GM12878 (cell line): ENCODE results near the gene PTGES2. TPM values are rescaled to one million over a fixed set of nuclear protein-coding genes. Genes with fewer than 3 reads are reported as not detected.

Experiments
- ATAC-seq: fragments of 200-7000 bp; cut with Tn5 transposase; 3 replicates; pipeline ENCODE4 v1.9.1; 2020; ENCODE audit warnings: mild to moderate bottlenecking, moderate library complexity
- BruUV-seq: library from RNA; stranded (reverse); fragments of 400-500 nt; replicated peaks from 2 replicates; lab custom pipeline; 2021; lab: Mats Ljungman, UMichigan
- CTCF ChIA-PET: fragments of 300-600 bp; sonication (Branson Sonifier 250); formaldehyde crosslinking; extraction: SDS; loops from one replicate; lab custom pipeline; 2021; ENCODE audit warnings: inconsistent platforms; lab: Yijun Ruan, JAX
- POLR2A ChIA-PET: fragments of 350-600 bp; formaldehyde crosslinking; extraction: SDS; loops from one replicate; lab custom pipeline; 2021; ENCODE audit warnings: inconsistent platforms; lab: Charles Lee
- RAD21 ChIA-PET: fragments of 300-600 bp; sonication (Branson Sonifier 250); formaldehyde crosslinking; loops from one replicate; lab custom pipeline; 2023; ENCODE audit warnings: antibody characterized with exemption; ENCODE audit not compliant: unreplicated experiment; lab: Charles Lee
- SMC1A ChIA-PET: fragments of 300-600 bp; sonication (Branson Sonifier 250); formaldehyde crosslinking; loops from one replicate; lab custom pipeline; 2023; ENCODE audit not compliant: unreplicated experiment, uncharacterized antibody; lab: Charles Lee
- DNase-seq: peaks from one replicate; pipeline ENCODE4 v3.0.0-alpha.2; 2011; ENCODE audit warnings: low read depth, low spot score
- FAIRE-seq: peaks from 3 replicates; lab custom pipeline; 2011; peaks lifted over from hg19 to GRCh38; lab: Jason Lieb, UNC
- H2AFZ ChIP-seq: 2 replicates; pipeline ENCODE4 v1.6.0; 2011; ENCODE audit warnings: low read depth, low read length, control low read depth; ENCODE audit not compliant: control insufficient read depth
- H3K27ac ChIP-seq: 2 replicates; pipeline ENCODE4 v1.5.1; 2011; ENCODE audit warnings: control low read depth; ENCODE audit not compliant: control insufficient read depth, insufficient read depth
- H3K27me3 ChIP-seq, 2 experiments: replicated peaks in 1 of 2; 2 replicates each; pipeline versions ENCODE4 v1.6.0 to v1.6.1; 2011; ENCODE audit warnings: low read length in 1 of 2; ENCODE audit not compliant: control insufficient read depth in 2 of 2, insufficient read depth in 2 of 2
- H3K36me3 ChIP-seq, 2 experiments: 2 replicates each; pipeline ENCODE4 v1.5.1; 2011; ENCODE audit warnings: low read length in 1 of 2; ENCODE audit not compliant: control insufficient read depth in 2 of 2, insufficient read depth in 2 of 2
- H3K4me1 ChIP-seq: 2 replicates; pipeline ENCODE4 v1.6.1; 2011; ENCODE audit warnings: mild to moderate bottlenecking, low read length, moderate library complexity, mixed read lengths; ENCODE audit not compliant: control insufficient read depth, insufficient read depth
- H3K4me2 ChIP-seq: 2 replicates; pipeline ENCODE4 v1.6.0; 2011; ENCODE audit warnings: control low read depth; ENCODE audit not compliant: control insufficient read depth, insufficient read depth
- H3K4me3 ChIP-seq: fragments of 200-600 bp; sonication (generic); 2 replicates; pipeline ENCODE4 v1.5.1; 2016
- H3K79me2 ChIP-seq: 2 replicates; pipeline ENCODE4 v1.6.0; 2011; ENCODE audit warnings: low read length; ENCODE audit not compliant: control insufficient read depth, insufficient read depth
- H3K9ac ChIP-seq: 2 replicates; pipeline ENCODE4 v1.8.0; 2011; ENCODE audit warnings: low read length, control low read depth, mixed read lengths; ENCODE audit not compliant: control insufficient read depth, insufficient read depth
- H3K9me3 ChIP-seq: replicated peaks from 3 replicates; pipeline ENCODE4 v1.5.1; 2011; ENCODE audit warnings: mild to moderate bottlenecking, low read length; ENCODE audit not compliant: control insufficient read depth, insufficient read depth
- H4K20me1 ChIP-seq: 2 replicates; pipeline ENCODE4 v1.6.0; 2011; ENCODE audit not compliant: control insufficient read depth, insufficient read depth
- BCL3 ChIP-seq: IDR thresholded peaks from 2 replicates; pipeline ENCODE4 v1.6.1; 2011; ENCODE audit warnings: borderline replicate concordance, low read depth, mild to moderate bottlenecking, moderate library complexity, low read length; ENCODE audit not compliant: insufficient read depth, poor library complexity, severe bottlenecking
- CHD2 ChIP-seq: IDR thresholded peaks from 2 replicates; pipeline ENCODE4 v1.6.1; 2011; ENCODE audit warnings: low read depth, low read length, improper control_type of control experiment, borderline replicate concordance
- CREM ChIP-seq: IDR thresholded peaks from 2 replicates; pipeline ENCODE4 v1.6.1; 2014; ENCODE audit warnings: antibody characterized with exemption, low read depth
- DPF2 ChIP-seq: fragments of 450-650 bp; IDR thresholded peaks from 2 replicates; pipeline ENCODE4 v1.6.1; 2017; ENCODE audit warnings: mild to moderate bottlenecking
- FOS ChIP-seq: IDR thresholded peaks from 3 replicates; pipeline ENCODE4 v1.6.1; 2011; ENCODE audit warnings: borderline replicate concordance; ENCODE audit not compliant: insufficient read length; ENCODE audit errors: extremely low read depth
- MEF2A ChIP-seq: IDR thresholded peaks from 2 replicates; pipeline ENCODE4 v1.6.1; 2011; ENCODE audit warnings: low read depth, mild to moderate bottlenecking, low read length, moderate library complexity; ENCODE audit not compliant: insufficient read depth
- MLLT1 ChIP-seq: fragments of 450-650 bp; IDR thresholded peaks from 2 replicates; pipeline ENCODE4 v1.6.1; 2016; ENCODE audit warnings: mild to moderate bottlenecking
- MYB ChIP-seq: fragments of 150-350 bp; IDR thresholded peaks from 2 replicates; pipeline ENCODE4 v1.6.1; 2014; ENCODE audit warnings: mild to moderate bottlenecking, low read depth, low read length, borderline replicate concordance
- RAD21 ChIP-seq: IDR thresholded peaks from 2 replicates; pipeline ENCODE4 v1.6.1; 2011; ENCODE audit warnings: mild to moderate bottlenecking, low read depth, low read length, moderate library complexity; ENCODE audit not compliant: insufficient read depth
- RUNX3 ChIP-seq: IDR thresholded peaks from 2 replicates; pipeline ENCODE4 v1.6.1; 2012; ENCODE audit warnings: low read length, inconsistent platforms
- SMAD5 ChIP-seq: IDR thresholded peaks from 2 replicates; pipeline ENCODE4 v1.6.1; 2016; ENCODE audit warnings: antibody characterized with exemption, low read depth
- TBL1XR1 ChIP-seq: IDR thresholded peaks from 2 replicates; pipeline ENCODE4 v1.6.1; 2012; ENCODE audit warnings: low read depth, low read length, improper control_type of control experiment
- WGBS: methylation state at CpG from one replicate; pipeline ENCODE4 v1.1.6; 2016; ENCODE audit warnings: low lambda C conversion rate; ENCODE audit not compliant: insufficient replicate concordance, insufficient coverage; ENCODE audit errors: missing lambda C conversion rate; 5-methylcytosine and 5-hydroxymethylcytosine counted together
- in situ Hi-C: fragments of 300-500 bp; cut with MboI; formaldehyde crosslinking; loops from 9 replicates; pipeline ENCODE4 v1.14.3; 2018; ENCODE audit warnings: mixed read lengths
- intact Hi-C: fragments of 100-400 bp; cut with micrococcal nuclease; formaldehyde crosslinking; loops from one replicate; pipeline ENCODE4 v1.14.2; 2022; ENCODE audit not compliant: unreplicated experiment
- polyA plus RNA-seq, 11 experiments: library from polyadenylated mRNA; depleted of rRNA in 4 of 11; unstranded in 6 of 11; stranded (reverse) in 5 of 11; fragments of >200 nt; fragmentation: Nextera tagmentation in 4 of 11; fragmentation: Illumina TruSeq in 1 of 11; extraction: Ambion mirVana in 4 of 11; extraction: Trizol in 1 of 11; gene quantifications; 1 replicate in 1 of 11; 2 replicates in 10 of 11; pipeline versions ENCODE4 v1.2.1 to v1.2.3, GENCODE V29; 2011 to 2016; ENCODE audit warnings: inconsistent platforms in 2 of 11, missing spikeins in 2 of 11, low read depth in 1 of 11
- total RNA-seq, 4 experiments: library from RNA; depleted of rRNA in 3 of 4; stranded (reverse); fragments of >200 nt in 3 of 4; fragmentation: Illumina TruSeq in 1 of 4; extraction: Trizol in 1 of 4; gene quantifications; 2 replicates each; pipeline versions ENCODE4 v1.2.1 to v1.2.3, GENCODE V29; 2013 to 2021
- TF ChIP-seq, protein P1 (sequence below): fragments of 450-650 bp; IDR thresholded peaks from 2 replicates; pipeline ENCODE4 v1.6.1; 2018; ENCODE audit warnings: borderline replicate concordance, mild to moderate bottlenecking; ENCODE audit not compliant: partially characterized antibody
- TF ChIP-seq, protein P2 (sequence below): fragments of 450-650 bp; conservative IDR thresholded peaks from 2 replicates; pipeline ENCODE4 v1.6.1; 2017; ENCODE audit warnings: mild to moderate bottlenecking, moderate library complexity
- TF ChIP-seq, protein P3 (sequence below): fragments of 450-650 bp; IDR thresholded peaks from 2 replicates; pipeline ENCODE4 v1.6.1; 2017; ENCODE audit warnings: mild to moderate bottlenecking, low read depth, inconsistent platforms; ENCODE audit not compliant: poor library complexity, severe bottlenecking

PTGES2 gene
- total and polyA plus RNA-seq, 10 of the 15 experiments (the other 5 are each of a cell fraction or from before 2014, with no cell fraction given): 2.1 to 141 (median 99.1) TPM

DNA sequence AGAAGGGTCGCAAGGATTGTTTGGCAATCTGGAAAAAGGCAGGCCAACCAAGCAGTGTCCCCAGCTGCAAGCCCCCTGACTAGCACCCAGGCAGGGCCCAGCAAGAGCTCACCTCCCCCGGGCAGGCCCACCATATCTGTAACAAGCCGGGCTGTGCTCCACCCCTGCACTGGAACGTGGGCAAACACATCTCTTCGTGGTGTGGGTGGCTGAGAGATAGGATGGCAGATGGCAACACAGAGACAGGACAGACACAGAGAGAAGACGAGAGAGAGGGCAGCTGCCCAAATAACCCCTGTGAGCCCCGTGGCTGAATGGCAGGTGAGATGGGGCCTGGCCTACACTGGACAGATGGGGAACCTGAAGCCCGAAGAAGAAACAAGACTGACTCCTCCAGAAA, 42.0 kb upstream of the PTGES2 start:
- intact Hi-C loops: no loop called here
- no TSS peak for BruUV-seq
- Histone ChIP-seq H3K27ac (no peak overlapping the region), H3K4me1 (no peaks in the 10 kb centered on the region), H3K36me3 (peaks cover 10 to 13% of the 10 kb centered on the region in 2 experiments; a peak in 3 of 4 replicates), H3K4me3 (no peak overlapping the region), H3K9ac (no peak overlapping the region), H2AFZ (no peak overlapping the region), H4K20me1 (no peaks in the 10 kb centered on the region), H3K4me2 (no peak overlapping the region), H3K79me2 (no peaks in the 10 kb centered on the region), H3K27me3 (no peaks in the 10 kb centered on the region), H3K9me3 (no peaks in the 10 kb centered on the region)
- FAIRE-seq (no peak), DNase-seq (no peak), ATAC-seq (no peak)
- SMC1A ChIA-PET: no interaction called here
- POLR2A ChIA-PET: interaction anchor here (0.6 to 1.2 kb wide), 2 partner anchors 9 to 192 kb away, joined by 4 to 5 read pairs; partner anchors contain the start of gene BBLN
- WGBS: 90% methylated on average over 8 of the region's 8 CpGs
- in situ Hi-C loops: no loop called here
- CTCF ChIA-PET: no interaction called here
- RAD21 ChIA-PET: no interaction called here
- TF ChIP-seq CREM (no peak), MLLT1 (no peak), MYB (no peak), RUNX3 (no peak), RAD21 (no peak), CHD2 (no peak), BCL3 (no peak), MEF2A (no peak), SMAD5 (no peak), FOS (no peak), DPF2 (no peak), TBL1XR1 (no peak)
- TF ChIP-seq, protein P1, sequence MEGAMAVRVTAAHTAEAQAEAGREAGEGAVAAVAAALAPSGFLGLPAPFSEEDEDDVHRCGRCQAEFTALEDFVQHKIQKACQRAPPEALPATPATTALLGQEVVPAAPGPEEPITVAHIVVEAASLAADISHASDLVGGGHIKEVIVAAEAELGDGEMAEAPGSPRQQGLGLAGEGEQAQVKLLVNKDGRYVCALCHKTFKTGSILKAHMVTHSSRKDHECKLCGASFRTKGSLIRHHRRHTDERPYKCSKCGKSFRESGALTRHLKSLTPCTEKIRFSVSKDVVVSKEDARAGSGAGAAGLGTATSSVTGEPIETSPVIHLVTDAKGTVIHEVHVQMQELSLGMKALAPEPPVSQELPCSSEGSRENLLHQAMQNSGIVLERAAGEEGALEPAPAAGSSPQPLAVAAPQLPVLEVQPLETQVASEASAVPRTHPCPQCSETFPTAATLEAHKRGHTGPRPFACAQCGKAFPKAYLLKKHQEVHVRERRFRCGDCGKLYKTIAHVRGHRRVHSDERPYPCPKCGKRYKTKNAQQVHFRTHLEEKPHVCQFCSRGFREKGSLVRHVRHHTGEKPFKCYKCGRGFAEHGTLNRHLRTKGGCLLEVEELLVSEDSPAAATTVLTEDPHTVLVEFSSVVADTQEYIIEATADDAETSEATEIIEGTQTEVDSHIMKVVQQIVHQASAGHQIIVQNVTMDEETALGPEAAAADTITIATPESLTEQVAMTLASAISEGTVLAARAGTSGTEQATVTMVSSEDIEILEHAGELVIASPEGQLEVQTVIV: no peak
- TF ChIP-seq, protein P2, sequence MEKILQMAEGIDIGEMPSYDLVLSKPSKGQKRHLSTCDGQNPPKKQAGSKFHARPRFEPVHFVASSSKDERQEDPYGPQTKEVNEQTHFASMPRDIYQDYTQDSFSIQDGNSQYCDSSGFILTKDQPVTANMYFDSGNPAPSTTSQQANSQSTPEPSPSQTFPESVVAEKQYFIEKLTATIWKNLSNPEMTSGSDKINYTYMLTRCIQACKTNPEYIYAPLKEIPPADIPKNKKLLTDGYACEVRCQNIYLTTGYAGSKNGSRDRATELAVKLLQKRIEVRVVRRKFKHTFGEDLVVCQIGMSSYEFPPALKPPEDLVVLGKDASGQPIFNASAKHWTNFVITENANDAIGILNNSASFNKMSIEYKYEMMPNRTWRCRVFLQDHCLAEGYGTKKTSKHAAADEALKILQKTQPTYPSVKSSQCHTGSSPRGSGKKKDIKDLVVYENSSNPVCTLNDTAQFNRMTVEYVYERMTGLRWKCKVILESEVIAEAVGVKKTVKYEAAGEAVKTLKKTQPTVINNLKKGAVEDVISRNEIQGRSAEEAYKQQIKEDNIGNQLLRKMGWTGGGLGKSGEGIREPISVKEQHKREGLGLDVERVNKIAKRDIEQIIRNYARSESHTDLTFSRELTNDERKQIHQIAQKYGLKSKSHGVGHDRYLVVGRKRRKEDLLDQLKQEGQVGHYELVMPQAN: no peak
- TF ChIP-seq, protein P3, sequence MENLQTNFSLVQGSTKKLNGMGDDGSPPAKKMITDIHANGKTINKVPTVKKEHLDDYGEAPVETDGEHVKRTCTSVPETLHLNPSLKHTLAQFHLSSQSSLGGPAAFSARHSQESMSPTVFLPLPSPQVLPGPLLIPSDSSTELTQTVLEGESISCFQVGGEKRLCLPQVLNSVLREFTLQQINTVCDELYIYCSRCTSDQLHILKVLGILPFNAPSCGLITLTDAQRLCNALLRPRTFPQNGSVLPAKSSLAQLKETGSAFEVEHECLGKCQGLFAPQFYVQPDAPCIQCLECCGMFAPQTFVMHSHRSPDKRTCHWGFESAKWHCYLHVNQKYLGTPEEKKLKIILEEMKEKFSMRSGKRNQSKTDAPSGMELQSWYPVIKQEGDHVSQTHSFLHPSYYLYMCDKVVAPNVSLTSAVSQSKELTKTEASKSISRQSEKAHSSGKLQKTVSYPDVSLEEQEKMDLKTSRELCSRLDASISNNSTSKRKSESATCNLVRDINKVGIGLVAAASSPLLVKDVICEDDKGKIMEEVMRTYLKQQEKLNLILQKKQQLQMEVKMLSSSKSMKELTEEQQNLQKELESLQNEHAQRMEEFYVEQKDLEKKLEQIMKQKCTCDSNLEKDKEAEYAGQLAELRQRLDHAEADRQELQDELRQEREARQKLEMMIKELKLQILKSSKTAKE: no peak
